ENCODE data around the gene TFPI2.

The TFPI2 gene

DNA sequence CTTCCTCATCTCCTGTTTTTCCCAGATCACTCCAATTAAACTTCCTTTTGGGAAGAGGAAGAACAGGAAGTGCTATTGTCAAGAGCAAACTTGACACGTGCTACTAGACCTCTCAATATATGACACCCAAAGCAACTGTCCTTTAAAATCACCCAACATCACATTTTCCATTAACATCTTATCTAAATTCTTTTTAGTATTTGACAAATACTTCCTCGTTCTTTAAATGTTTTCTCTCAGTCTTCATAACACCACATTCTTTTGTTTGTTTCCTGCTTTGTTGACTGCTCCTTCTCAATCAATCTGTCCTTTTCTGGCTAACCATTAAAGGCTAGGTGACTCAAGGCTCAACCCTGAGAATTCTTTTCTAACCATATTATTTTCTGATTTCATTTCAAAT lies 7.1 kb upstream of the TFPI2 start:
- H3K4me3 ChIP-seq (ENCODE audit: low read depth, low read length) = no peak overlapping the region
- TF ChIP-seq, protein P1, sequence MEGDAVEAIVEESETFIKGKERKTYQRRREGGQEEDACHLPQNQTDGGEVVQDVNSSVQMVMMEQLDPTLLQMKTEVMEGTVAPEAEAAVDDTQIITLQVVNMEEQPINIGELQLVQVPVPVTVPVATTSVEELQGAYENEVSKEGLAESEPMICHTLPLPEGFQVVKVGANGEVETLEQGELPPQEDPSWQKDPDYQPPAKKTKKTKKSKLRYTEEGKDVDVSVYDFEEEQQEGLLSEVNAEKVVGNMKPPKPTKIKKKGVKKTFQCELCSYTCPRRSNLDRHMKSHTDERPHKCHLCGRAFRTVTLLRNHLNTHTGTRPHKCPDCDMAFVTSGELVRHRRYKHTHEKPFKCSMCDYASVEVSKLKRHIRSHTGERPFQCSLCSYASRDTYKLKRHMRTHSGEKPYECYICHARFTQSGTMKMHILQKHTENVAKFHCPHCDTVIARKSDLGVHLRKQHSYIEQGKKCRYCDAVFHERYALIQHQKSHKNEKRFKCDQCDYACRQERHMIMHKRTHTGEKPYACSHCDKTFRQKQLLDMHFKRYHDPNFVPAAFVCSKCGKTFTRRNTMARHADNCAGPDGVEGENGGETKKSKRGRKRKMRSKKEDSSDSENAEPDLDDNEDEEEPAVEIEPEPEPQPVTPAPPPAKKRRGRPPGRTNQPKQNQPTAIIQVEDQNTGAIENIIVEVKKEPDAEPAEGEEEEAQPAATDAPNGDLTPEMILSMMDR (IDR thresholded peaks at IDR 0.05; ENCODE audit: control insufficient read depth, extremely low read depth, insufficient read depth) = no peak
- no peak for DNase-seq (ENCODE audit: low read depth)

DNA sequence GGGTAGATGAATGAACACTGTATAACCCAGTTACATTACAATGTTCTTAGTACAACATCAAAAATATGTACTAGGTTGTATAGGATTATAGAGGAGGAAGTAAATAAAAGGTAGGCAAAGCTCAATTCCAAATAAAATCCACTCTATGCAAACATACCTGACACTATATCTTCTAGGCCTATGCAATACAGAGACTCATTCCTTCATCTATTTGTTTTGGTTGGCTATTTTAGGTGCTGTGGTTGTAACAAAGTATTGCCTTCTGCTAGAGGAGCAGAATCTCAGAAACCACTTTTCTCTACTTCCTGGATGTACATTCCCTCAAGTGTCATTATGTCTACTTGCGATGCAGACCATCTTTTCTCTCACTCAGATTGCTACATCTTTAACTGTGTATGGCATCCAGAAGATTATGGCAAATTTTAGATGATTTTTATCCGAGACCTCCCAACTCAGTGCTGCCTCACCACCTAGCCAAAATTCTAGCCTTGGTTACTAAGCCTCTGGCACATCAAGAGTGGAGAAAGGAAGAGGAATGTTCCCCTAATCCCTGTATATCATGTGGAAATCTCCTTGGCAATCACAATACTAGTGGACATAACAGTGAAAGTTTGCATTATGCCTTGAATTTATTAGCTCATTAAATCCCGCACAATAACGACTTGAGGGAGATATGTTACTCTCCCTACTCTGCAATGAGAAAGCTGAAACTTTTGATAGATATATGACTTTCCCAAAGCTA lies 5.5 kb upstream of the TFPI2 start:
- H3K4me3 ChIP-seq (ENCODE audit: low read depth, low read length) = no peak overlapping the region
- TF ChIP-seq, protein P1 (IDR thresholded peaks at IDR 0.05; ENCODE audit: control insufficient read depth, extremely low read depth, insufficient read depth) = no peak
- peak; percentile 27 for DNase-seq (ENCODE audit: low read depth)

DNA sequence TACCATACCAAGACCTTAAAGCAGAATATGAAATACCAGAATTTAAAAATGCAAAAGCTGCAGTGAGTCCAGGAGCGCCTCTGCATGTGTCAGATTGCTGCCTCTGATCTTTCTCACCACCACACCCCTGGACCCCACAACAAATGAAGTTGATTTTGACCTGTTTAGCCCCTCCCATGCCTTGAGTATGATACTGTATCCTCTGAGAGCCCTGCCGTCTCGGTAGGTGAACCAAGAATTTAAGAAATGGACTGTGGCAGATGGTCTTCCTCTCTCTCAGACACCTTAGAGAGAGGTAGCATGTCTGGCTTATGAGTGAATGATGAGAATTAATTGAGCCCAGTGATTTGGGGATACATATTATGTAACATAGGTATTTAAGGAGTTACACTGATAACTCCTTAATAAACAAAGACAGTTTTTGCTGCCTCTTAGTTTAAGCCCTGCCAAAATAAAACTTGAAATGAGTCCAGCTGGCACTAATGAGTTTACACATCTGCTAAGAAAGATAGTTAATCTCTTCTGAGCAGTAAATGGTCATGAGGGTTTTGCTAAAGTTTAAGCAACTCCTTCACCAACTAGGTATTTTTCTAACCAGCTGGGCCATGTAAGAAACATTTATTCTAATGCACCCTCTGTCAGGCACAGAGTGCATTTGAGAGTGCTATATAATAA lies 4.5 kb upstream of the TFPI2 start:
- H3K4me3 ChIP-seq (ENCODE audit: low read depth, low read length) = no peak overlapping the region
- DNase-seq (ENCODE audit: low read depth) = peak; percentile 46
- TF ChIP-seq, protein P1 (IDR thresholded peaks at IDR 0.05; ENCODE audit: control insufficient read depth, extremely low read depth, insufficient read depth) = no peak

DNA sequence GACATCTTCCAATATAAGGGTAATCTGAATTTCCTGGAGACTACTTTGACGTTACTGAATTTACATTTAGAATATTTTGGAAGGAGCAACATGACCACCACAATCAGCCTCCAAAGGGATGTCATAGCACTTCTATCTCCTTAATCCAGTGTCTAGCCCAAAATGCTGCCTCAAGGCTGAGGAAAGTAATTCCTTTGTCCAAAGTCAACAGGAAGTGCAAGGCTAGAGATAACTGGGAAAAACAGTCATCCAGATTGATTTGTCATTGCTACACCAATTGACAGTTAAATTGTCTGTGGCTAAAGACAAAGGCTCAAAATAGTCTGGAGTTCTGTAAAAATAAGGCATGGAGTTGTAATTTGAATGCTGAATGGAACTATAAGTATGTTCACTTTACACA lies 3.9 kb upstream of the TFPI2 start:
- no peak overlapping the region for H3K4me3 ChIP-seq (ENCODE audit: low read depth, low read length)
- TF ChIP-seq, protein P1 (IDR thresholded peaks at IDR 0.05; ENCODE audit: control insufficient read depth, extremely low read depth, insufficient read depth) = no peak
- no peak for DNase-seq (ENCODE audit: low read depth)

DNA sequence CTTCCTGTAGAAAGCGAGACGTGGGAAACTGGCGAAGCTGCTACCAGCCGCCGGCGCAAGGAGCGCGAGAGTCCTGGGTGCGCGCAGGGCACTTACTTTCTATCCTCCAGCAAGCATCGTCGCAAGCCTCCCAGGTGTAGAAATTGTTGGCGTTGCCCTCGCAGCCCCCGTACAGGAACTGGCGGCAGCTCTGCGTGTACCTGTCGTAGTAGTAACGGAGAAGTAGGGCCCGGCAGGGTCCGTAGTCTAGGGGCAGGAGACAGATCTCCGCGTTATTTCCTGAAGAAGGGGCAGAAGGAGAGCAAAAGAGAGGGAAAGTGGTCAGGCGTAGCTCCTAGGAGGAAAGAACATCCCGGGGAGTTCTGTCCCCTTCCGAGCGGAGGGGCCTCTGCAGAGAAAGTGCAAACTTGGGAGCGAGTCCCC lies 501 bp downstream of the TFPI2 start:
- no peak overlapping the region for H3K4me3 ChIP-seq (ENCODE audit: low read depth, low read length)
- TF ChIP-seq, protein P1 (IDR thresholded peaks at IDR 0.05; ENCODE audit: control insufficient read depth, extremely low read depth, insufficient read depth) = no peak
- DNase-seq (ENCODE audit: low read depth) = no peak

DNA sequence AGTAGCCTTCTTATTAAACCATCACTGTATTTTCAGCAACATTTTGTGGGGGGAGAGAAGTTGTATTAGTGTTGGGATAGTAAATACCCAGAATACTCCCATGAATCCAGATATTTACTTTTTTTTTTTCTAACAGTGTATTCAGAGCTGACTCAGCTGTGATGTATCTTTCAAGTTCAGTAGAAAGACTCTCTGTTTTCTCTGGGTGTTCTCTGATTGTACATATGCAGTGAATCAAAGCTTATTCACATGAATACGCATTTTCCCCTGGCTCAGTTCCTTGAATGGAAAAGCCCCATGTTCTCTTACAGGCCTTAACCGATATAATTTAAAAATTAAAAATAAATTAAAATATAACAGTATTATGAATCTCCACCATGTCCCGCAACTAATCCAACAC lies 1.3 kb downstream of the TFPI2 start:
- TF ChIP-seq, protein P1 (IDR thresholded peaks at IDR 0.05; ENCODE audit: control insufficient read depth, extremely low read depth, insufficient read depth) = no peak
- no peak for DNase-seq (ENCODE audit: low read depth)
- no peak overlapping the region for H3K4me3 ChIP-seq (ENCODE audit: low read depth, low read length)

Measured in LNCaP clone FGC (cell line).